HG03575 (cell line): ENCODE measurements around the gene MST1R.

Experiments used
- ATAC-seq: cut with Tn5 transposase; IDR thresholded peaks from one replicate; pipeline ENCODE4 v1.9.1; 2021; ENCODE audit not compliant: unreplicated experiment, insufficient number of reproducible peaks, low FRiP score; ENCODE audit errors: extremely low read depth

Gene MST1R

DNA sequence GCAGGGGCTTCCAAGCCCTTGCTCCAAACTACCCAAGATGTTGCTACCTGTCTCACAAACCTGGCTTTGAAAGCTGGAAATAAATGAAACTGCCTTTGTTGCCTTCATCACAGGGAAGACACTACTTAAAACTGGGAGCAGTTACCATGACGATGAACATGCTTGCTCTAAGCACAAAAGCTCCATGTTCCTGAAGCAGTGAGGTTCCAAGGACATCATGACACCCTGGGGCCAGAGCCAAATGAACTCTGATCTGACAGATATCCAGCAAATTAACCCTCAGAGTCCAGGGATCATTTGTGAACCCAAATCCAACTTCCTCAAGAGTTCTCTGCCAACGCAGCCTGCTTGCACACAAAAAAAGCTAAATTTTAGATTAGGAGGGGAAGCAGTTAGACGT is 58.0 kb downstream of the MST1R start:
- no peak for ATAC-seq

DNA sequence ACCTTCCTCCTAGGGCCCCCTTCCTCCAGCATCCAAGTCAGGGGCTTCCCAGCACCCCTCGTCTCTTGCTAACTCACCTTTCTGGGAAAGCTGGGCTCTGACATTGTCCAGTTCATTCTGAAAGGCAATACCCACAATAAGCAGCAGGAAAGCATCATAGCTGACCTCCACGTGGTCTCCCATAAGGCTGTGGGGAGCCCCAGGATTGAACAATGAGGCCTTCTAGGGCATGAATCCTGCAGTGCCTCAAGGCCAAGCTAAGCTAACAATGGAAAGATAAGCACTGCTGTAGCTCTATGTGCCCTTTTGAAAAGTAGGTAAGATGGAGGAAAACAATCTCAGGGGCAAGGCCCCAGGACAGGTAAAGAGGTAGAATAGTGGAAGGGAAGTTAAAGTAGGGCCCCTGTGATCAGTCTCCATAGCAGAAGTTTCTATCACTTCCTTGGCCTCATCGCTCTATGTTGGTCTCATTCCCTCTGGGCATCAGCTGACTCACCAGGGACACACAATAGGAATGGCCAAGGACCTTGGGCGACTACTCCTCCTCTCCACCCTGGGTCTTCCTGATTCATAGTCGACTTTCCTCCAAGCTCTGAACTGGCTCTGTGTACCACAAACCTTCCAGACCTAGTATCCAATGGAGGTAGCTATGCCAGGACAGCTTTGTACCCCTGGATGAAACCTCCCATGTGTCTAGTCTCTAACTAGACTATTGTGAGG is 59.0 kb downstream of the MST1R start:
- no peak for ATAC-seq

DNA sequence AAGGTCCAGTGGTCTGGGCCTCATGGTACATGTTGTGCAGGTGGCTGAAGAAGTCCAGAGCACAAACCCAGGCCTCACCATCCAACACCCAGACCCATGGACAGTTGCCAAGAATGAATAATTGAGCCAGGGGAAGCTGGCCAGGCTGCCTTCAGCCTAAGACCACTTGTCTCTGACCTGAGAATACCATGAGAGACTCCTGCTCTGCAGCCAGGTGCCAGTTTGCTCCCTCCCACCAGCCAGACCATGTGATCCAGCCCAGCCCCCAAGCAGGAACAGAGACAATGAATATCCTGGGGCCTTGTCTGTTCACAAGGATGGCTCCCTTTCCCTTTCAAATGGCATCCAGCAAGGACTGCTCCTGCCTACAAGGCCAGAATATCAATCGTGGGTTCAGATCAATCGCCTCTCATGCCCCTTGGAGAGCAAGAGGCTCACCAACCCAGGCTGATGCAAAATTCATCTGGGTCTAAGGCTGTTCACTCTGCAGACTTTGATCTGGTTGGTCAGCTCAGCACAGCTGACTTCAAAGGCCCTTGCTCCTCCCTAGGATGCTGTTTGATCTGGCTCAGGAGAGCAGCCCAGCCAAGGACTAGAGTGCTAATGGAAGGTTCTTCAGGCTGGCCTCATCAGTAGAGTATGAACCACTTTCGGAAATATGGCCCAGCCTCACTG is 60.7 kb downstream of the MST1R start:
- ATAC-seq, result no peak

DNA sequence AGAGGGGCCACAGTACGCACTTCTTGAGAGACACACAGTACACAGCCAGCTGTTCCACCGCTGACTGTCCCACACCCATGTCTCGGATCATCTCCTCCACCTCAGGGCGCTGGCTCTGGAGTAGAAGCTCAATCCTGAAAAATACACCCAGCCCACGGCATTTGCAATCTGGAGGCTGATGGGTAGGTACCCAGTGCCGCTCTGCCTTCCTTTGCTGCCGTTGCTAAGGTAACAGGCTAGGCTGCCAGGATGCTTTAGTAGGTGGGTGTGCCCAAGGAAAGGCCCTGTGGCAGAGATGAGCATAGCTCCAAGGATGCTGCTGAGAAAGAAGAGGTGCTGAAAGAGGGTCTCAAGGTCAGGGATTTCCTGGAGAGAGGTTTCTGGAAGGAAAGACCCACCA is 61.9 kb downstream of the MST1R start:
- no peak for ATAC-seq

DNA sequence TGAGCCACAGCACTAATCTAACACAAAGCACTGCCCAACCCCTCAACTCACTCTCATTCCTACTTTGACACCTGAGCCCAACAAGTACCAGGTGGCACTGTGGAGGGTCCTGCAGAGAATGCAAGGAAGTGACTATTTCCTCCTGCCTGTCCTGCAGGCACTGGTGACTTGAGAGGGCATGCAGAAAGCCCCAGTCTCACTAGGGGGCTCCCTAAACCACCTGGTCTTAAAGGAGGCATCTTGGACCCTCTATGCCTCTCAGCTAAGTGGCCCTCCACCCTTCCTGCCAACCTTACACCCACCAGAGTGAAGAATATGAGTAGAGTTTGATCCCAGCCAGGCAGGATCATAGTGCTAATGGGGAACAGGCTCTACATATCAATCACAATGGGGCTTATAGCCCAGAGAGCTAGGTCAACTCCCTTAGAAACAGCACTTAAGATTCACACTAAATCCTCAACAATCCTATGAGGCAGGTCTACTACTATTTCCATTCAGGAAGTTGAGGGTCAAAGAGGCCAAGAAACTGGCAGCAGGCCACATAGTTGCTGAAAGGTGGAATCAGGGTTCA is 62.5 kb downstream of the MST1R start:
- ATAC-seq, result no peak

DNA sequence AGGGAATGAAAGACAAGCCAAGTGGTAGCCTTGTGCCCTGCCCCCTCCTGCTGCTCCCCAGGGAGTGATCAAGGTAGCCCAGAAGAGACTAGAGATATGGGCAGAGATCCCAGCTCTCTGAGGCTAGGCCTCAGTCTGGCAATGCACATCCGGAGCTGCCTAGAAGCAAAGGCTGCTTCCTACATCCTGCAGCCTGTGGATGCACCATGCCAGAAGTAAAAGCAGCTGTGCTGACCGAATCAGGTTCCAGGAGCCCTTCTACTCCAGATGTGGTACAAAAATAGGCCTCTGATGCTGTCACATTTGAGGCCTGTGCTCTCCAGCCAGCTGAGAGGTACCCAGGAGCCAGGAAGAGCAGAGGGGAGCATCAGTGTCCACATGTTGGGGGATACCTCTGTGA is 63.3 kb downstream of the MST1R start:
- ATAC-seq, result no peak

DNA sequence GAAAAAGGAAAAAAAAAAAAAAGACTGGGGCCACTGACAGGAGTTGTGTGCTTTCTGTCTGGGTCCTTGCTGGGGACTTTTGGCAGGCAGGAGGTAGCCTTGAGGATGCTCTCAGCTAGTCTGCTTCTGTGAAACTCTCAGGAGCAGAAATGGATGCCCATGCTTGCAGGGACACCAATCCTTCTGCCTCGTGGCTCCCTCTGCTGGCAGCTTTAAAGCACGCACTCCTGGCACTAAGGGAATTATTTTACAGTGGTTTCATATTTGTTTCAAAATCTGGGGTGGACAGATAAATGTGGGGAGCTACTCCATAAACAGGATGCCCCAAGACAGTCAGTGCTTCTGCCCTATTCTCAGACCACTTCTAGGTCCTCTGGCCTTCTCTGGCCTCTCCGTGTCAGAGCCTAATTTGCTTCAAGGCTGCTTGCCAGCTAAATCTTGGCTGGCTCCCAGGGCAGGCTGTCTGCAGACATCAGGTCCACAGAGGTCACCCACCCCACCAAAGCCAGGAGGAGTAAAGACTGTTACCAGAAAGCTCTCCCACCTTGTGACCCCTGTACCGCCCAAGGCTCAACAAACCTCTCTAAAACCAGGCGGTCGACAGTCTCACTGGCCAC is 64.4 kb downstream of the MST1R start:
- no peak for ATAC-seq
